Stimulated activated effector memory CD8-positive, alpha-beta T cell treated with anti-CD3 and anti-CD28 coated beads, Interleukin-12 subunit alpha, Interleukin-12 subunit beta, amount 100 ng/mL, for 72 hours (primary cell): ENCODE results near the gene ST6GALNAC2.
"Not testable (repeated sequence)": the region's sequence is repeated elsewhere in the genome, so short reads cannot be mapped to it uniquely, and the experiment has no call there.

Experiments
- ATAC-seq: fragments of 150-1000 bp; cut with Tn5 transposase; 2 replicates; pipeline ENCODE4 v1.10.0; 2021
- DNase-seq, 2 donors: peaks; one replicate each; pipeline ENCODE4 v3.0.0; 2021 to 2022; ENCODE audit warnings: low spot score in 2 of 2
- H3K27ac Mint-ChIP-seq: one replicate; pipeline ENCODE4 v1.8.0; 2022; ENCODE audit warnings: mild to moderate bottlenecking, mixed read lengths
- H3K36me3 Mint-ChIP-seq: one replicate; pipeline ENCODE4 v1.8.0; 2022; ENCODE audit warnings: mild to moderate bottlenecking, mixed read lengths
- H3K4me1 Mint-ChIP-seq: one replicate; pipeline ENCODE4 v1.8.0; 2022; ENCODE audit warnings: mixed read lengths
- H3K4me3 Mint-ChIP-seq: one replicate; pipeline ENCODE4 v1.8.0; 2022; ENCODE audit warnings: mild to moderate bottlenecking, mixed read lengths
- H3K9me3 Mint-ChIP-seq: one replicate; pipeline ENCODE4 v1.8.0; 2022; ENCODE audit warnings: mixed read lengths

Gene ST6GALNAC2

GRCh38 chr17:76612465-76612864 lies 26.8 kb upstream of the ST6GALNAC2 start:
- DNase-seq (no peak), ATAC-seq (no peak)
- H3K27ac Mint-ChIP-seq, result no peak overlapping the region
- H3K9me3 Mint-ChIP-seq, result no peaks in the 10 kb centered on the region
- H3K4me3 Mint-ChIP-seq, result no peak overlapping the region
- H3K4me1 Mint-ChIP-seq, result no peaks in the 10 kb centered on the region
- no peaks in the 10 kb centered on the region for H3K36me3 Mint-ChIP-seq

DNA sequence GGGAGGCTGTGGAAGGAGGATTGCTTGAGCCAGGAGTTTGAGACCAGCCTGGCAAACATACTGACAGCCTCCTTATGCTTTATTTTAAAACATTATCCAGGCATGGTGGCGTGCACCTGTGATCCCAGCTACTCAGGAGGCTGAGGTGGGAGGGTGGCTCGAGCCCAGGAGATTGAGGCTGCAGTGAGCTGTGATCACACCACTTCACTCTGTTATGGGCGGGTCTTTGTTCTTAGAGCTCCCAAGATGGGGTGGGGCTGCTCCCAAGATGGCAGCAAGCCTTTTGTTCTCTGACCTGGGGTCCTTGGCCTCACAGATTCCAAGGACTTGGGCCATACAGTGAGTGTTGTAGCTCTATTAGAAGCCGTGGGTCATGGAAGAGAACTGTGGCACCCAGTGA lies 26.1 kb upstream of the ST6GALNAC2 start:
- Mint-ChIP-seq H3K9me3 (no peaks in the 10 kb centered on the region), H3K36me3 (no peaks in the 10 kb centered on the region)

GRCh38 chr17:76611080-76611749 lies 25.6 kb upstream of the ST6GALNAC2 start:
- not testable (repeated sequence) for H3K27ac Mint-ChIP-seq, H3K36me3 Mint-ChIP-seq, DNase-seq, H3K4me1 Mint-ChIP-seq, ATAC-seq, H3K4me3 Mint-ChIP-seq, H3K9me3 Mint-ChIP-seq

More for the DNA sequence above, 26.1 kb upstream of the ST6GALNAC2 start:
- Mint-ChIP-seq H3K4me3 (no peak overlapping the region), H3K27ac (no peak overlapping the region), H3K4me1 (no peaks in the 10 kb centered on the region)
- no peak for DNase-seq
- no peak for ATAC-seq

DNA sequence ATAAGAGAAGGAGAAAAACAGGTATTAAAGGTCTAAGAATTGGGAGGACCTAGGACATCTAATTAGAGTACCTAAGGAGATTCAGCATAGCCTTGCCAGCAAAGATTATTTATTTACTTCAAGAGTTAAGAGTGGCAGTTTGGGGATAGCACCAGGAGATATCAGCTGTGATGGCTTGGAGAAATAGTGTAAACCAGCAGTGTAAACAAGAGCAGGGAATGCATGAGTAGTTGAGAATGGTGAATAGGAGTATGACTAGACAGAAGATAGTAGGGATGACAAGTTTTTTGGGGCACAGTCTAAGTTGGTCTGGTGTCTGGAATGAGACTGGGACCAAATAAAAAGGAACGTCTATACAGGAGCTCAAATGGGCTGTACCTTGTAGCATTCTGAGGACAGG lies 21.0 kb upstream of the ST6GALNAC2 start:
- not testable (repeated sequence) for H3K4me3 Mint-ChIP-seq, H3K27ac Mint-ChIP-seq, H3K9me3 Mint-ChIP-seq, ATAC-seq, DNase-seq, H3K36me3 Mint-ChIP-seq, H3K4me1 Mint-ChIP-seq

GRCh38 chr17:76601065-76601464 lies 15.4 kb upstream of the ST6GALNAC2 start:
- DNase-seq (no peak), ATAC-seq (no peak)
- no peak overlapping the region for H3K4me3 Mint-ChIP-seq
- H3K9me3 Mint-ChIP-seq, result no peaks in the 10 kb centered on the region
- H3K36me3 Mint-ChIP-seq, result no peaks in the 10 kb centered on the region
- H3K4me1 Mint-ChIP-seq, result peaks cover 17% of the 10 kb centered on the region
- H3K27ac Mint-ChIP-seq, result no peak overlapping the region

DNA sequence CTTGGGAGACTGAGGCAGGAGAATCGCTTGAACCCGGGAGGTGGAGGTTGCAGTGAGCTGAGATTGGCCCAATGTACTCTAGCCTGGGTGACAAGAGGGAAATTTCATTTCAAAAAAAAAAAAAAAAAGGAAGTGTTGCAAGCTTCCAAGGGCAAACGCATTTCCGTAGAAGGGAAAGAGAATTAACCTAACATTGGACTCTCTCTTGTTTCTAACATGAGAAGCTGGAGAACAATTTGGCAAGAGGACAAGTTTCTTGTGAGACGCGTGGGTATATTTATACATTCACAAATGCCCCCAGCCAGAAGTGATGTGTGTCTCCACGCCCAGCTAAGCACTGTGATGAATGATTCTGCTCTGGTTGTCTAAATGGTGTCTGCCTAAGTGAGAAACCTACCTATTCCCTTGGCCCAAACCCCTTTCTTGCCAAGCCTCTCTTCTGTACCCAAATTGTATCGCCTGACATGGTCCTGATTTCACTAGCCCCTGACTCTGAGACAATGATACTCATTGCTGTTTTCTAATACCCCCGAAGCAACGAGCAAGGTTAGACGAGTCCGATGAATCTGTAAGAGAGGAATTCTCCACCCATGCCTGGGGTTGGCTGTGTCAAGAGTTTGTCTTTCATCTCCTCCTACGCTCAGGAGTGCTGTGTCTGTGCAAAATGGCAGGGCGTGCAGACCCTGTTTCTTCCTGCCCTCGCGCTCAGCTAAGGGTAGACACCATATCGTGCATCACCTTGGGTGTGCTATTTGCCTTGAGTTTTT lies 14.2 kb upstream of the ST6GALNAC2 start:
- Mint-ChIP-seq H3K9me3 (no peaks in the 10 kb centered on the region), H3K4me1 (peaks cover 17% of the 10 kb centered on the region), H3K27ac (no peak overlapping the region), H3K4me3 (no peak overlapping the region), H3K36me3 (no peaks in the 10 kb centered on the region)
- DNase-seq (no peak), ATAC-seq (no peak)

DNA sequence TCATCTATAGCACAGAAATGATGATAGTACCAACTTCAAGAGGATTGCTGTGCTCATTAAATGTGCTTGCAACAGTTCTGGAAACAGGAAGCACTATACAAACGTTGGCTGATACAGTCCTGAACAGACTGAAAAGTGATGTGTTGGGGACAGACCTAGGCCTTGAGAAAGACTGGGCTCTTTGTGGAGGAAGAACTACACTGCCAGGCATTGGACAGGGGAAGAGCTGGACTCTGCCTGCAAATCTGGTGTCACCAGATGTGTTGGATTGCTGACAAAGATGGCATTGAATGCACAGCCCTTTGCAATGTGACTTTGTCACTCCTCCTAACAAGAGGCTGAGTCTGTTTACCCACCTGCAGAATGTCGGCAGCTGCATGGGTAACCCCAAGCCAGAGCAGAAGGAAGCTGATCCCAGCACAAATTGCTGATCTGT lies 12.4 kb upstream of the ST6GALNAC2 start:
- no peak for ATAC-seq
- H3K36me3 Mint-ChIP-seq, result no peaks in the 10 kb centered on the region
- H3K27ac Mint-ChIP-seq, result no peak overlapping the region
- H3K9me3 Mint-ChIP-seq, result no peaks in the 10 kb centered on the region
- no peak for DNase-seq
- no peak overlapping the region for H3K4me3 Mint-ChIP-seq
- peaks cover 17% of the 10 kb centered on the region for H3K4me1 Mint-ChIP-seq

DNA sequence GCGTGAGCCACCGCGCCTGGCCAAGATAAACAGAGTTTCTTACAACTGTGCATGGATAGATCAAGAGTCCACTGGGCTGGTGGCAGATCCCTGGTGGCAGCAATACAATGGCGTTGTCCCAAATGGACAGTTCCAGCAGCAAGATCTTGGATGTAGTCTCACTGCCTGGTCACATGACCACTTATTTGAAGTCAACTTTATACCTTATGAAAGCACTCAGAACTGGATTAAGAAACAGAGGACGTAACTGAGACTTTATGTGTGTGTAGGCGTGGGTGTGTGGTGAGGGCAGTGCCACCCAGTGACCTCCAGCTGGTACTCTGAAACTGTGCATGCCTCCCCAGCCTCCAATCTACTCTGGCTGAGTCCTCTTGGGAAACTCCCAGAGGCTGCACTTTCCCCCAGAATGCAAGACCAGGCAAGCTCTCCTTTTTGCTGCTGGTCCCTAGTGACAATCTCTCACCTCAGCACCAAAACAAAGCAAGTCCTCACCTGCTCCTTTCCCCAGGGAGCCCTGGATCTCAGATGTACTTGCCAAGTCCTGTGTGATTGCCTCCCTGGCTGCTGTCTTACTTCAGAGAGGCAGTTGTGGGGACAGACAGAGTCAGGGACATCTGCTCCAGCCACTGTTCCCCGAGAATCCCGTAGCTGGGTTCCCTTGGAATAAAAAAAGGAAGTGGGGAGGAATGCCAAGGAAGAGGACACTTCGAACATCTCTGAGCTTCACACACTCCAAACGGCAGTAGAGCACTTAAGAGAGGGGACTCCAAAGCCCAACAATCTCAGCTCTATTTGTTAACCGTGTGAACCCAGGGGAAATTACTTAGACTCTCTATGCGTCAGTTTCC lies 11.7 kb upstream of the ST6GALNAC2 start:
- Mint-ChIP-seq H3K4me3 (no peak overlapping the region), H3K36me3 (no peaks in the 10 kb centered on the region), H3K27ac (no peak overlapping the region), H3K9me3 (no peaks in the 10 kb centered on the region), H3K4me1 (peaks cover 17% of the 10 kb centered on the region)
- DNase-seq (no peak), ATAC-seq (peak; percentile 67)

DNA sequence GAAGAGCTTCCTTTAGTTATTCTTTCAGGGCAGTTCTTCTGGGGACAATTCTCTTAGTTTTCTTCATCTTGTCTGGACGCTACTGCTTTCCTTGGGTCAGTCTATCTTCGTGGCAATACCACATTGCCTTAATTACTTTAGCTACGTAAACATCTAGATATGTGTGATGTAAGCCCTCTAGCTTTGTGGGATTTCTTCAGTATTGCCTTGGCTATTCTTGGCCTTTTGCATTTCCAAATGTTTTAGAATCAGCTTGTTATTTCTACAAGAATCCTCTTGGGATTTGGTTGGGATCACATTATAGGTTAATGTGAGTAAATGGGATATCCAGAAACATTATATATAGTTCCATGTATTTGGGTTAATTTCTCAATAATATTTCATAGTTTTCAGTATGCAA lies 9.0 kb upstream of the ST6GALNAC2 start:
- no peaks in the 10 kb centered on the region for H3K9me3 Mint-ChIP-seq
- no peak for DNase-seq

GRCh38 chr17:76593959-76594358 lies 8.3 kb upstream of the ST6GALNAC2 start:
- no peaks in the 10 kb centered on the region for H3K4me1 Mint-ChIP-seq
- no peak overlapping the region for H3K4me3 Mint-ChIP-seq
- ATAC-seq (no peak), DNase-seq (no peak)
- no peaks in the 10 kb centered on the region for H3K9me3 Mint-ChIP-seq
- H3K27ac Mint-ChIP-seq, result no peak overlapping the region
- no peaks in the 10 kb centered on the region for H3K36me3 Mint-ChIP-seq

More for the DNA sequence above, 9.0 kb upstream of the ST6GALNAC2 start:
- Mint-ChIP-seq H3K4me3 (no peak overlapping the region), H3K4me1 (no peaks in the 10 kb centered on the region), H3K36me3 (no peaks in the 10 kb centered on the region), H3K27ac (no peak overlapping the region)
- ATAC-seq, result no peak

DNA sequence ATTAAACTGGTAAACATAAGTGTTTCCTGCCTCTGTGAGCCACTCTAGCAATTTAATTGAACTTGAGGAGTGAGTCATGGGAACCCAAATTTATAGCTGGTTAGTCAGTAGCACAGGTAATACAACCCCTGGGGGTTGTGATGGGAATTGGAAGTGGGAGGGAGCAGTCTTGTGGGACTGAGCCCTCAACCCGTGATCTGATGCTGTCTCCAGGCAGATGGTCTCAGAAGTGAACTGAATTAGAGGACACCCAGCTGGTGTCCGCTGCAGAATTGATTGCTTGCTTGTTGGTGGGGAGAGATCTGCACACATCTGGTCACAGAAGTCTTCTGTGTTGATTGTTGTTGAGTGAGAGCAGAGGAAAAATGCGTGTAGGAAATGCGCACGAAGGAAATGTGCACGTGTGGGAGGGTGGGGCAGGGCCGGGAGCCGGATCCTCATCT lies 7.7 kb upstream of the ST6GALNAC2 start:
- no peaks in the 10 kb centered on the region for H3K4me1 Mint-ChIP-seq
- no peak overlapping the region for H3K27ac Mint-ChIP-seq
- H3K9me3 Mint-ChIP-seq, result no peaks in the 10 kb centered on the region
- H3K36me3 Mint-ChIP-seq, result no peaks in the 10 kb centered on the region
- DNase-seq, result no peak
- no peak overlapping the region for H3K4me3 Mint-ChIP-seq
- no peak for ATAC-seq

GRCh38 chr17:76588182-76588581 lies 2.5 kb upstream of the ST6GALNAC2 start:
- Mint-ChIP-seq H3K4me1 (peaks cover 11% of the 10 kb centered on the region), H3K4me3 (no peak overlapping the region), H3K36me3 (no peaks in the 10 kb centered on the region), H3K27ac (no peak overlapping the region), H3K9me3 (no peaks in the 10 kb centered on the region)
- no peak for ATAC-seq
- DNase-seq, result no peak

DNA sequence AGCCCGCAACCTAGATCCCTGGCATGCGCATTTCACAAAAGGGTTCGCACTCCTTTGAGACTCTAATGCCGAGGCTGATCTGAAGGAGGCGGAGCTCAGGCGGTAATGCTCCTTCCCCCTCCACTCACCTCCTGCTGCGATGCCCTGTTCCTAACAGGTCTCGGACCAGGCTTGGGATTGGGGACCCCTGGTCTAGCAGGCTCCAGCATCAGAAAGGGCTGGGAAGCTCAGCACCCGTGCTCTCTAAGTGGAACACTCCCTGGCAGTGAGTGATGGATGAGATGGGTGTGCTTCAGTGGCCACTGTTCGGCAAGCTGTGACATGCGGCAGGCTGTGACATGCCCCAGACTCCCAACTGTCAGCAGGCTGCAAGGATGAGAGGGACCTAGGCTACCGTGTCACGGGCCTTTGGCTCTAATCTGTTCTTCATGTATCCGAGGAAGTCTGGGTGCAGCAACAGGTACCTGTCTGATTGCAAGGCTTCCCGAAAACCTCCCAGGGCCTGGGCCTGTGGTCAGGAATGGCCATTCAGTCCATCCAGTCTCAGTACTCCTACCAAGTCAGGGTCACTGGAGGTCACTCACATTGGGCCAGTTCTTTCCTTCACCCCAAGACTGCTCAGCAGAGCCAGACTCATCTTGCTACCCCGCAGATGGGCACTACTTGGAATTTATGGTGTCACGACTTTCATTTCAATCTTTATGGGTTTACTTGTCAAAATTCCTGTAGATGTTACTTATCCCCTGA lies 1.3 kb upstream of the ST6GALNAC2 start:
- DNase-seq (no peak), ATAC-seq (no peak)
- Mint-ChIP-seq H3K4me1 (peaks cover 11% of the 10 kb centered on the region), H3K9me3 (no peaks in the 10 kb centered on the region), H3K4me3 (peak overlapping the region; percentile 67), H3K27ac (no peak overlapping the region), H3K36me3 (no peaks in the 10 kb centered on the region)

GRCh38 chr17:76585033-76585648 lies 519 bp downstream of the ST6GALNAC2 start:
- no peaks in the 10 kb centered on the region for H3K36me3 Mint-ChIP-seq
- peaks cover 11% of the 10 kb centered on the region for H3K4me1 Mint-ChIP-seq
- peak overlapping the region; percentile 67 for H3K4me3 Mint-ChIP-seq
- H3K27ac Mint-ChIP-seq, result no peak overlapping the region
- peak in 1 of 2 donors; percentile 23 for DNase-seq
- H3K9me3 Mint-ChIP-seq, result no peaks in the 10 kb centered on the region
- no peak for ATAC-seq
